ENCODE measurements around the gene SP7. TPM values are rescaled to one million over a fixed set of nuclear protein-coding genes. Genes with fewer than 3 reads are reported as not detected.
"Not testable (repeated sequence)": the region's sequence is repeated elsewhere in the genome, so short reads cannot be mapped to it uniquely, and the experiment has no call there.

Gene SP7
- polyA plus RNA-seq (2013, experiment 1 of 2; ENCODE audit: insufficient read length), result 0.04 TPM
- polyA plus RNA-seq (2013, experiment 2 of 2; ENCODE audit: insufficient read length), result 0.06 TPM

GRCh38 chr12:53336181-53336681, at the start of gene SP7:
TSS of gene SP7 (minus strand) at chr12:53336354. CDS start at chr12:53335646, 708 bp downstream.
- DNase-seq, result no peak

- no peak for DNase-seq
Measured at GRCh38 chr12:53383258-53383657, 47.1 kb upstream of the SP7 start.

- peak; percentile 33 for DNase-seq
Measured at GRCh38 chr12:53381731-53382630, 45.8 kb upstream of the SP7 start.

GRCh38 chr12:53380794-53381730, 44.9 kb upstream of the SP7 start:
- DNase-seq, result peak; percentile 32

- DNase-seq, result peak; percentile 97
Measured at GRCh38 chr12:53380104-53380793, 44.1 kb upstream of the SP7 start, which contains the start of gene SP1. TSS of gene SP1 (plus strand) at chr12:53380176. CDS start at chr12:53380292, 116 bp downstream.

- DNase-seq, result peak; percentile 100
Measured at GRCh38 chr12:53379389-53380103, 43.4 kb upstream of the SP7 start.

DNA sequence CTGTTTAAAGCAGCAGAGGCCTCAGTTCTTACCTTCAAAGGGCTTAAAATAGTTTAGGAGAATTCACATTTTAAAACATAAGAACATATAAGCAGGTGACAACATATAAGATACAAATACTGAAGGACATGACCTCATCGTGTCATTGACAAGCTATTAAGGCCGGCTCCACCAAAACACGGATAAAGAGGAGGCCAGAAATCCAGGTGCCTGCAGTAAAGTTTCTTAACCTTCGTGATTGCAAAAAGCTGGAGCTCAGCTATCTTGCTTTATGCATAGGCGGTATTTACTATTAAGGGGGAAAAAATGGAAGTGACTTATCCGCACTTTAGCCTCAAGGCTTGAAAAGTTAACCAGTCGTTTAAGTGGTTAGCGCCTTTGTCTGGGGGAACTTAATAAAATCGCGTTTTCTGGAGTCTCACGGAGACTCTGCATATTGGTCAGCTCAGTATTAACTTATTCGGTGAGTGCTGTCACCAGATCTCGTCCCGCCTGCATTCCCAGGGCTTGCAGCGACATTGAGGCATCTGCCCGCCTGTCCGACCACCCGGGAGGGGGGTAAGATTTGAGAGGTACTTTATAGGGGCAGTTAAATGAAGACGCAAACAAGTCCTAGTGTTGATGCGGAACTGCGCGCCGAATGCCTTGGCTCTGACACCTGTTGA, 42.7 kb upstream of the SP7 start:
- no peak for DNase-seq

DNA sequence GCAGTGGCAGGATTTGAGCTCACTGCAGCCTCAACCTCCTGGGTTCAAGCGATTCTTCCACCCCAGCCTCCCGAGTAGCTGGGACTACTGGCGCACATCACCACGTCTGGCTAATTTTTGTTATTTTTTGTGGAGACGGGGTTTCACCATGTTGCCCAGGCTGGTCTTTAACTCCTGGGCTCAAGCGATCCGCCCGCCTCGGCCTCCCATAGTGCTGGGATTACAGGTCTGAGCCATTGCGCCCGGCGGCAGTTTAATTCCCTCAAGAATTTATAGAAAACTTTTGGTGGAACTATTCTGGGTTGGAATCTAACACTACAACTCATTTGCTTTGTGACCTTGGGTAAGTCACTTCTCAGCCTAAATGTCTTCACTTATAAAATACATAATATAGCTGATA, 42.1 kb upstream of the SP7 start:
- no peak for DNase-seq

DNA sequence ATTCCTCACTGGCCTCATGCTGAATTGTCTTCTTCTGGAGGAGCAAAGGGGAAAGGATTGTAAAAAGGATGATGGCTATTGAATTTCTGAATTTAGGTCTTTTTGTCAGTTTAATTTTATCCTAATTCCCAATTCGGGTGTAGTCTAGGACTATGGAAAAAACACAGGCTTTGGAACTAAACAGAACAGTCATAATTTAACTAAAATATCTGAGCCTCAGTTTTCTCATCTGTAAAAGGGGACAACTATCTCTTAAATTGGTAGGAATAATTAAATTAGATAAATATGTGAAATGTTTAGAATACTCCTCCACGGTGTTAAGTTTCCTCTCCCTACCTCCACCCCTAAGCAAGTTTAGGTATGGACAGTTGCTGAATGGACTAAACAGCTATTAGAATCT, 40.6 kb upstream of the SP7 start:
- DNase-seq, result no peak

DNA sequence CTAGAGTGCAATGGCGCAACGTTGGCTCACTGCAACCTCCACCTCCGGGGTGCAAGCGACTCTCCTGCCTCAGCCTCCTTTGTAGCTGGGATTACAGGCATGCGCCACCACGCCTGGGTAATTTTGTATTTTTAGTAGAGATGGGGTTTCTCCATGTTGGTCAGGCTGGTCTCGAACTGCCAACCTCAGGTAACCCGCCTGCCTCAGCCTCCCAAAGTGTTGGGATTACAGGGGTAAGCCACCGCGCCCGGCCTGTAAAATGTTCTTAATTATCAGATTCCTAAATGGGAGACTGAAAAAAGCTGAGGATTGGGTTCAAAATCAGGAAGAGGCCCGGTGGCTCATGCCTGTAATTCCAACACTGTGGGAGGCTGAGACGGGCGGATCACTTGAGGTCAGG, 38.1 kb upstream of the SP7 start:
- DNase-seq, result not testable (repeated sequence)

- not testable (repeated sequence) for DNase-seq
Measured at GRCh38 chr12:53373554-53374133, 37.5 kb upstream of the SP7 start.

DNA sequence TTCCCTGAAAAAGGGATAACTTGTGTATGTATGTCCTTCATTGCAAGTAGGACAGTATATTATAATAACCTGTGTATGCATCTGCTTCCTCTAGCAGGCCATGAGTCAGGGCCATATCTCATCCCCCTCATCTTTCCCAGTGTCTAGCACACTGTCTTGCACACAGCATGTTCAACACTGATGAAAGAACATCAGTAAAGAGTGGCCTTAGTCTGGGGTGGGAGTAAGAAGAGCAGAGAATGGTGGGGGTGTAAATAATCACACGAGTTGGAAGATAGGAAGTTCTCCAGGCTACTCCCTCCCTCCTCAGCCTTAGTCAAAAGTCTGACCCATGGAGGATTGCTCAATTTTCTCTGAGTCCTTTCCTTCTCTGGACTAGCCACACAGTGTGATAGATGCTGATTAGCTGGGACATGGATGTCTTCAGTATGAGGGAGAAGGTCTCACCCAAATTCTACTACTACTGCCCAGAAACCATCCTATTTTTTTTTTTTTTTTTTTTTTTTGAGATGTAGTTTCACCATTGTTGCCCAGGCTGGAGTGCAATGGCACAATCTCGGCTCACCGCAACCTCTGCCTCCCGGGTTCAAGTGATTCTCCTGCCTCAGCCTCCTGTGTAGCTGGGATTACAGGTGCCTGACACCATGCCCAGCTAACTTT, 29.2 kb upstream of the SP7 start:
- no peak for DNase-seq

- not testable (repeated sequence) for DNase-seq
Measured at GRCh38 chr12:53361638-53362037, 25.5 kb upstream of the SP7 start.

DNA sequence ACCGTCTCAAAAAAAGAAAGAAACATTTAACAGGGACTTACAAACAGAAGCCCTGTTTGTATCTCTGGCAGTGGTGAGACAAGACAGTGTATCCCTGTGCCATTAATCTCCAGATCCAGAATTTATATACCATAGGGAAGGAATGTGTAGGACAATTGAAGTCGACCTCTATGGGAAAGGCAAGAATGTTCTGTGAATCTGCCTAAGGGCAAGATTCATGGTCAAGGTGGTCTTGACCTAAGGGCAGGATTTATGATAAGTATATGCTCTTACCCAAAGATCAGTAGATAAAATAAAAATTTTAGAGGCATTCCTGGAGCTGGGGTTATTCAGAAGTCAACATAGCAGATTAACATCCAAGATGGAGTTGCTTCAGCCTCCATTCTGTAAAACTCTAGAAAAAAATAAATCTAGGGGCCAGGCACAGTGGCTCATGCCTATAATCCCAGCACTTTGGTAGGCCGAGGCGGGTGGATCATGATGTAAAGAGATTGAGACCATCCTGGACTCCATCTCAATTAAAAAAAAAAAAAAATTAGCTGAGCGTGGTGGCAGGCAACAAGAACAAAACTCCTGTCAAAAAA, 22.8 kb upstream of the SP7 start:
- no peak for DNase-seq

DNA sequence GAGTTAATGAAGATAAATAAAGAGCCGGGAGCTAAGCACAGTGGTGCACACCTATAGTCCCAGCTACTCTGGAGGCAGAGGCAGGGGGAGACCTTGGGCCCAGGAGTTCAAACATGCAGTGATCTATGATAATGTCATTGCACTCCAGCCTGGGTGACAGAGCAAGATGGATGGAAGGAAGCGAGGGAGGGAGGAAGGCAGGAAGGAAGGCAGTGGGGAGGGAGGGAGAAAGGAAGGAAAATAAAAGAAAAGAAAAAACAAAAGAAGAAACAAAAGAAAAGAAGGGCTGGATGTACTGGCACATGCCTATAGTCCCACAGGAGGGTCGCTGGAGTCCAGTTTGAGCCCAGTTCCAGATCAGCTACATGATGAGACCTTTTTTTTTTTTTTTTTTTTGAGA, 19.0 kb upstream of the SP7 start:
- no peak for DNase-seq

GRCh38 chr12:53353257-53353655, 17.1 kb upstream of the SP7 start:
- no peak for DNase-seq

GRCh38 chr12:53352331-53353256, 16.4 kb upstream of the SP7 start:
- DNase-seq, result peak; percentile 80

- no peak for DNase-seq
Measured at GRCh38 chr12:53347905-53348304, 11.8 kb upstream of the SP7 start.
